Progenitor cell of endocrine pancreas (in vitro differentiated cells): ENCODE results near the gene FXN. TPM values are rescaled to one million over a fixed set of nuclear protein-coding genes. Genes with fewer than 3 reads are reported as not detected.

ENCODE experiments used
- DNase-seq: peaks from one replicate; pipeline ENCODE4 v3.0.0; 2021; ENCODE audit warnings: low spot score; ENCODE audit not compliant: unreplicated experiment
- H3K27ac Mint-ChIP-seq: 2 replicates; pipeline ENCODE4 v1.8.0; 2021; ENCODE audit warnings: mild to moderate bottlenecking, moderate library complexity, mixed read lengths
- H3K27me3 Mint-ChIP-seq: 2 replicates; pipeline ENCODE4 v1.8.0; 2021; ENCODE audit warnings: mixed read lengths
- H3K36me3 Mint-ChIP-seq: 2 replicates; pipeline ENCODE4 v1.8.0; 2022; ENCODE audit warnings: mixed read lengths; ENCODE audit not compliant: insufficient read depth
- H3K4me1 Mint-ChIP-seq: 2 replicates; pipeline ENCODE4 v1.8.0; 2021; ENCODE audit warnings: low read depth, mixed read lengths
- H3K4me3 Mint-ChIP-seq: 2 replicates; pipeline ENCODE4 v1.8.0; 2021; ENCODE audit warnings: low read depth, mild to moderate bottlenecking, moderate library complexity, mixed read lengths
- H3K9me3 Mint-ChIP-seq: 2 replicates; pipeline ENCODE4 v1.8.0; 2021; ENCODE audit warnings: low read depth, mixed read lengths
- CTCF ChIP-seq: fragments of 200-600 bp; sonication (generic); IDR thresholded peaks from one replicate; pipeline ENCODE4 v1.5.0; 2021; ENCODE audit warnings: antibody characterized with exemption, mild to moderate bottlenecking; ENCODE audit not compliant: unreplicated experiment
- total RNA-seq: library from RNA; stranded (reverse); gene quantifications from 2 replicates; pipeline ENCODE4 v1.2.1, GENCODE V29; 2021

The FXN gene
- total RNA-seq, 1 donor from 2014 or later: 25.7 TPM

- H3K4me3 Mint-ChIP-seq: no peak overlapping the region
- no peak overlapping the region for H3K27ac Mint-ChIP-seq
- no peaks in the 10 kb centered on the region for H3K27me3 Mint-ChIP-seq
- no peaks in the 10 kb centered on the region for H3K9me3 Mint-ChIP-seq
- TF ChIP-seq CTCF: no peak
- H3K36me3 Mint-ChIP-seq: peaks cover 7% of the 10 kb centered on the region
- H3K4me1 Mint-ChIP-seq: no peaks in the 10 kb centered on the region
- DNase-seq: no peak
These were observed 30.1 kb downstream of the FXN start for GRCh38 chr9:69065660-69066059.

- no peak for DNase-seq
- Mint-ChIP-seq H3K9me3 (no peaks in the 10 kb centered on the region), H3K4me3 (no peak overlapping the region), H3K27me3 (no peaks in the 10 kb centered on the region), H3K27ac (no peak overlapping the region), H3K36me3 (peaks cover 6% of the 10 kb centered on the region), H3K4me1 (no peaks in the 10 kb centered on the region)
- no peak for TF ChIP-seq CTCF
These were observed 31.4 kb downstream of the FXN start for GRCh38 chr9:69066955-69067354.

- Mint-ChIP-seq H3K9me3 (no peaks in the 10 kb centered on the region), H3K27ac (no peak overlapping the region), H3K36me3 (peaks cover 10% of the 10 kb centered on the region), H3K4me3 (no peak overlapping the region), H3K4me1 (no peaks in the 10 kb centered on the region), H3K27me3 (no peaks in the 10 kb centered on the region)
- no peak for TF ChIP-seq CTCF
- no peak for DNase-seq
These were observed 34.6 kb downstream of the FXN start for GRCh38 chr9:69070201-69070600.

- H3K27ac Mint-ChIP-seq: no peak overlapping the region
- H3K36me3 Mint-ChIP-seq: peaks cover 10% of the 10 kb centered on the region
- no peaks in the 10 kb centered on the region for H3K27me3 Mint-ChIP-seq
- H3K9me3 Mint-ChIP-seq: no peaks in the 10 kb centered on the region
- TF ChIP-seq CTCF: no peak
- DNase-seq: no peak
- no peaks in the 10 kb centered on the region for H3K4me1 Mint-ChIP-seq
- no peak overlapping the region for H3K4me3 Mint-ChIP-seq
These were observed 35.5 kb downstream of the FXN start for GRCh38 chr9:69071059-69071458.

GRCh38 chr9:69073103-69073502 lies 37.6 kb downstream of the FXN start:
- Mint-ChIP-seq H3K27me3 (no peaks in the 10 kb centered on the region), H3K27ac (no peak overlapping the region), H3K4me1 (no peaks in the 10 kb centered on the region), H3K4me3 (no peak overlapping the region), H3K9me3 (no peaks in the 10 kb centered on the region), H3K36me3 (peaks cover 4% of the 10 kb centered on the region)
- DNase-seq: no peak
- no peak for TF ChIP-seq CTCF
